Fibroblast of lung (primary cell): ENCODE measurements around the gene PLEKHA1.

ENCODE experiments used
- EZH2 ChIP-seq: IDR thresholded peaks from 2 replicates; pipeline ENCODE4 v1.5.1; 2012; ENCODE audit warnings: low read length, control low read depth, mild to moderate bottlenecking; ENCODE audit errors: missing control alignments
- TF ChIP-seq, protein P1 (sequence below), 2 donors: IDR thresholded peaks in 1 of 2; conservative IDR thresholded peaks in 1 of 2; 1 replicate in 1 of 2; 2 replicates in 1 of 2; pipeline ENCODE4 v1.5.1; 2011 to 2012; ENCODE audit warnings: low read length in 2 of 2, control low read depth in 1 of 2, inconsistent platforms in 1 of 2, low read depth in 1 of 2, mild to moderate bottlenecking in 1 of 2

- TF ChIP-seq, protein P1, sequence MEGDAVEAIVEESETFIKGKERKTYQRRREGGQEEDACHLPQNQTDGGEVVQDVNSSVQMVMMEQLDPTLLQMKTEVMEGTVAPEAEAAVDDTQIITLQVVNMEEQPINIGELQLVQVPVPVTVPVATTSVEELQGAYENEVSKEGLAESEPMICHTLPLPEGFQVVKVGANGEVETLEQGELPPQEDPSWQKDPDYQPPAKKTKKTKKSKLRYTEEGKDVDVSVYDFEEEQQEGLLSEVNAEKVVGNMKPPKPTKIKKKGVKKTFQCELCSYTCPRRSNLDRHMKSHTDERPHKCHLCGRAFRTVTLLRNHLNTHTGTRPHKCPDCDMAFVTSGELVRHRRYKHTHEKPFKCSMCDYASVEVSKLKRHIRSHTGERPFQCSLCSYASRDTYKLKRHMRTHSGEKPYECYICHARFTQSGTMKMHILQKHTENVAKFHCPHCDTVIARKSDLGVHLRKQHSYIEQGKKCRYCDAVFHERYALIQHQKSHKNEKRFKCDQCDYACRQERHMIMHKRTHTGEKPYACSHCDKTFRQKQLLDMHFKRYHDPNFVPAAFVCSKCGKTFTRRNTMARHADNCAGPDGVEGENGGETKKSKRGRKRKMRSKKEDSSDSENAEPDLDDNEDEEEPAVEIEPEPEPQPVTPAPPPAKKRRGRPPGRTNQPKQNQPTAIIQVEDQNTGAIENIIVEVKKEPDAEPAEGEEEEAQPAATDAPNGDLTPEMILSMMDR (conservative IDR thresholded peaks at IDR 0.05 in 1 of 2, IDR thresholded peaks at IDR 0.05 in 1 of 2; ENCODE audit: low read depth in 1 of 2, low read length in 2 of 2): no peak
- TF ChIP-seq EZH2: no peak
Measured at GRCh38 chr10:122352817-122353525, 21.5 kb upstream of the PLEKHA1 start.
